ENCODE measurements around the gene SCUBE1.

- TF ChIP-seq GATA3 (IDR thresholded peaks at IDR 0.05; ENCODE audit: low read depth, low read length), result no peak
- TF ChIP-seq GATA2 (IDR thresholded peaks at IDR 0.05; ENCODE audit: low read depth, low read length), result no peak
Observed at GRCh38 chr22:43232445-43232844, 110.7 kb downstream of the SCUBE1 start.
